ENCODE measurements around the gene COPG2.
"Not testable (repeated sequence)": the region's sequence is repeated elsewhere in the genome, so short reads cannot be mapped to it uniquely, and the experiment has no call there.

The COPG2 gene

GRCh38 chr7:130559184-130559583, 109.4 kb downstream of the COPG2 start:
- DNase-seq = no peak

DNA sequence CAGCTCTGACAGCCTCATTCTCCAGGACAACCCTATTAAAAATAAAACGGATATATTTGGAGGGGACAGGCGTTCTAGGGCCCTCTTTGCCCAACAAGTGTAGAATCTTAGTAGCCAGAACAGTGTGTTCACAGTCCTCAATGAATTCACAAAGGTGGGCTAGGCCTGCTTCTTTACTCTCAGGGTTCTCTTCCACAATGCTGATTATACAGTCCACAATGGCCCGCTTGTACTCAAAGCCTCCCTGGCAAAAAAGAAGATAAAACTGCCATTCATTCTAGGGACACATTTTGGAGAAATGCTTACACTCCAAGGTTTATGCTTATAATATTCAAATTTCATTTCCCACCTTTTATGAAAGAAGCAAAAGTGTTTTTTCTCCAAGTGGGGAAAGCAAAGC, 114.1 kb downstream of the COPG2 start:
- no peak for DNase-seq

DNA sequence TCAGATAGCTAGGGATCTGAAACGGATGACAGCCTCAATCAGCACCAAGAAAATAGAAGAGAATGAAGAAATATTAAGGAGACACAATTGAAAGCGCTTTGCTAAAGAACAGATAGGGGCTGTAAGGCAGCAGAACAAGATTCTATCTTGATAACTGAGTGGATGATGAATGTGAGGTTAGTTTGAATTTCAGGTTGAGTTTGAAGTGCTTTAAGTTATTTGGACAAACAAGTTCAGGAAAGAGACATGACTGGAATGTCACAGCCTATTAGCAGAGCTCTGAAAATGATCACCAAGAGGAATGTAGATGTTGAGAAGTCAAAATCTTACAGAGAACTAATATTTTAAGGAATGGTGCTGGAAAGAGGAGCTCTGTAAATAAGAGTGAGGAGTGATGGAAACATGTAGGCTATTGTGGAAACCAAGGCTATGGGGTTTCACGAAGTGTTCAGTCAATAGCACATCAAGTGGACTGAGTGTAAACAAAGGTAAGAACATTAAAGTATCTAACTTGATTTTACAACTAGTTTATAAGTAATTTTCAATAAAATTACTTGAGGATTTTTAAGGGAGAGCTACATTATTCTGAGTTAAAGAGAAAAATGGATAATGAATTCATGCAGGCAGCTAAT, 115.0 kb downstream of the COPG2 start:
- no peak for DNase-seq

DNA sequence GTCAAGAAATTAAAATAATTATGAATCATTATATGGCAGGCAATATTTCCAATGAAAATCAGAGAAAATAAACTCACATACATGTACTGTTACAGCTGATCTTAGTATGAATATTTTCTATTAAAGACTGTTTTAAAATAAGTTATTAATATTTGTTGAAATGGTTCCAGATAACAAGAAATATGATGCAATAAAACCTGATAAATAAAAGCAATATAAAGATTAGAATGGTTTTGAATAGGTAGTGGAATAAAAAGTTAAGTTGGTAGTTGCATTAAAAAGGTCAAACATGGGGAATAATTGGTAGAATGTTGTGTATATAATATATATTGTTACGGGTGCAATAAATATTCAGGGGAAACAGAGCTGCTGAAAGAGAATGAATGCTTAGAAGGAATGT, 124.2 kb downstream of the COPG2 start:
- DNase-seq = no peak

- DNase-seq = no peak
These were observed 125.0 kb downstream of the COPG2 start for GRCh38 chr7:130543487-130544010.

GRCh38 chr7:130542297-130542696, 126.3 kb downstream of the COPG2 start:
- not testable (repeated sequence) for DNase-seq

DNA sequence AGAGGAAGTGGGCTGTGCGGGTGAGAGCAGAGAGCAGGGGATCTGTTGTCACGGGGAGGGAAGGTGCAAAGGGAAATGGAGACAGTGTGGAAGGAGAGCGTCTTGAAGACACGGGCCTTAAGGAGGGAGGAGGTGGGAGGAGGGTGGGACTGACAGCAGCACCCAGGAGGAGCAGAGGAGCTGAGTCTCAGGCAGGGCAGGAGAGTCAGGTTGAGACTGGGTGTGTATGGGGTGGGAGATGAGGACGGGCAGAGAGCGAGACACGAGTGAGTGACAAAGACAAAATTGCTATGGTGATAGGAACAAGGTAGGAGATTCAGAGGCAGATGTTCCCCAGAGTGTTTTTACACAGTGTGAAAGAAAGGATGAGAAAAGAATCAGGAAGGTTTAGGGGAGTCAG, 127.3 kb downstream of the COPG2 start:
- DNase-seq = not testable (repeated sequence)

- not testable (repeated sequence) for DNase-seq
These were observed 130.7 kb downstream of the COPG2 start for GRCh38 chr7:130537894-130538293.

DNA sequence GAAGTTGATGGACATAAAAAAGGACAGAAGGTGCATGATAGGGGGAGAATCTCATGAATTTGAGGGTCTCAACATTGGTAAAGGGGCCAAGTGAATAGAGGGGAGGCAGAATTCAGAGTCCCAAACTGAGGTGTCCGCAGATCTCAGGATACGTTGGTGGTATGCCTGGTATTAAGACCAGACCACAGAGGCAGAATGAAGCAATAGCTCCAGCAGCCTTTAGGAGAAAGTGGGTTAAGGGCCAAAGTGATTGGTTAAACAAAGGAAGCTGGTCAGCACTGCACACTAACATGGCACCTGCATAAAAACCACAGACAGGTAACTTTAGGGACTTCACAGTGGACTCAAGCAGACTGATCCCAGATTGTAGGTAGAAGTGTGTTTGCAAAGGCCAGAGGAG, 139.1 kb downstream of the COPG2 start:
- no peak for DNase-seq

- not testable (repeated sequence) for DNase-seq
These were observed 140.7 kb downstream of the COPG2 start for GRCh38 chr7:130527752-130528355.

- DNase-seq = no peak
These were observed 143.9 kb downstream of the COPG2 start for GRCh38 chr7:130524628-130525027.

DNA sequence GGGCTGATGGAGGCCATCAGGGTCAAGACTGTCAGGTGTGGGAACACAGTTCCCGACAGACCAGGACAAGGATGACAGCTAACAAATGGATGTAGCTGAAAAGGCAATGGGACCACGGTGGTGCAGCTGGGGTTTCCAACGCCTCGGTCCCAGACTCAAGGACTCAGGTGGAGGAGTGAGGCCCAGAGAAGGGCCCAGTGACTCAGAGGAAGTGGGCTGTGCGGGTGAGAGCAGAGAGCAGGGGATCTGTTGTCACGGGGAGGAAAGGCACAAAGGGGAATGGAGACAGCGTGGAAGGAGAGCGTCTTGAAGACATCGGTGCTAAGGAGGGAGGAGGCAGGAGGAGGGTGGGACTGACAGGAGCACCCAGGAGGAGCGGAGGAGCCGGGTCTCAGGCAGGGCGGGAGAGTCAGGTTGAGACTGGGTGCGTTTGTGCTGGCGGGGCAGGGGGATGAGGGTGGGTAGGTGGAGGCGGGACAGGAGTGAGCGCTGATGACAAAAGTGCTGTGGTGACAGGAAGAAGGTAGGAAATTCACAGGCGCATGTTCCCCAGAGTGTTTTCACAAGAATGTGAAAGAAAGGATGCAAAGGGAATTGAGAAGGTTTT, 144.9 kb downstream of the COPG2 start:
- DNase-seq = not testable (repeated sequence)

DNA sequence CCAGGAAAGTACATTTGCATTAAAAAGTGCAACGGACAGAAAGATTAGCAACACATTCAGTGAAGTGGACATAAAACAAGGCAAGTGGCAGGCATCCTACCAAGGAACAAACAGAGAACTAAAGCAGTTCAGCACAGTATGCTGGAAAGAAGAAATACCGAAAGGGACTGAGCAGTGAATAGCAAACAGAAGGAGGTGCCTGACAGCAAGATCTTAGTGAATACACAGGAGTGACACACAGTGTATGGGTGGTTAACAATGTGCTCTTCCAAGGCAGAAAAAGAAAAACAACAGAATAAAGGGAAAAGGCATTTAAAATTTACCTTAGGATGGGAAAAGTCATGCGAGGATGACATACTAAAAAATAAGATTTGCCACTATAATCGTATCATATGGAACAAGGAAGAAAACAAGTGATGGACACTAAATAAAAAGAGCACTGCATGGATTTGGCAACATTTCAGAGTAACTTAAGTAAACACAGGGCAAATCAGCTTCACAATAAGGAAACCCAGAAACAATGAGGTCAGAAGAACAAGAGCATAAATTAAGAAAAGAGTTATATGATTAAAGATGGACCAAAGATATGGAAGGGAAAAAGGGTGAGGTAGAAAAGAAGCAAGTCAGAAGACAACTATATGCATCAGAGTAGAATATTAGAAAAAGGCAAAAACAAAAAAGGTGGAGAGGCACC, 147.1 kb downstream of the COPG2 start:
- no peak for DNase-seq

DNA sequence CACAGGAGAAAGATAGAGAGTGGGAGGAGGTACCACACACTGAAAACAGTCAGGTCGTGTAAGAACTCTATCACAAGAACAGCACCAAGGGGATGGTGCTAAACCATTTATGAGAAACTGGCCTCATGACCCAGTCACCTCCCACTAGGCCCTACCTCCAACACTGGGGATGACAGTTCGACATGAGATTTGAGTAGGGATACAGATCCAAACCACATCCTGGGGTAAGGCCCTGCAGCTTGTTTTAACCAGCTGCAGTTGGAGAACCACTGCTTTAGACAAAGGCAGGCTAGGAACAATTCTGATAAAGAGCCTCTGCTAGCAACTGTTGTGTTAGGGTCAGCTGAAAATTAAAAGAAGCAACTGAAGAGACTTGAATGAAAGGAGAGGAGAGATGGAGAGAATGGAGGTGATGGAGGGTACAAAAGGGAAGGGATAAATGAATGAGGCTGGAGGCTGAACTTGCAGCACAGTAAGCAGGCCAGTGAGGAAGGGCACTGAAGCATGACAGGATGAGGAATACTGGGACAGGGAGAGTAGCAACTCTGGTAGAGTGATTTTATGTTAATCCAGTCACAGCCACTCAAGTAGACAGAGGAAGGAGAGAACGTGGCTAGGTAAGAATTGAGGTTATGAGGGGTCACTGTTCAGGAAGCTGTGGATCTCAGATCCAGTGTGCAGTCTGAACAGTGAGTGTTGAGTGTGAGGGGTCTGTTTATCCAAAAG, 153.1 kb downstream of the COPG2 start:
- no peak for DNase-seq

DNA sequence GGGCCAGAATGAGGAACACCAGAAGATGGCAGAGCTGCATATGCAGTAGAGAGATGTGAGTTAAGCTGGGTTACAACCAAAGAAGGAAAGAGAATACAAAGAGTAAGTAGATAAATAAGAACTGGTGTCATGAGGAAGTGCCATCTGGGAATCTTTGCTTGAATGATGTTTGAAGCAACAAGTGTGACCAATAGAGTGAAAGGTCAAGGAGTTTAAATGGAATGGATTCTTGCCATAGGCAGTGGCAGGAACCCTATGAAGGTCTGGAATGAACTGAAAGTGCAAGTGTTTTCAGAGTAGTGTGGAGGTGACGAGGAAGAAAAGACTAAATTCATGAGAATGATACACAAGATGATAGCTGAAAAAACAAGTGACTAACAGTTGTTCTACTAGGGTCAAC, 155.1 kb downstream of the COPG2 start:
- no peak for DNase-seq

GRCh38 chr7:130512038-130512437, 156.5 kb downstream of the COPG2 start:
- not testable (repeated sequence) for DNase-seq

- no peak for DNase-seq
These were observed 162.2 kb downstream of the COPG2 start for GRCh38 chr7:130506358-130506757.

GRCh38 chr7:130505753-130506152, 162.8 kb downstream of the COPG2 start:
- no peak for DNase-seq

DNA sequence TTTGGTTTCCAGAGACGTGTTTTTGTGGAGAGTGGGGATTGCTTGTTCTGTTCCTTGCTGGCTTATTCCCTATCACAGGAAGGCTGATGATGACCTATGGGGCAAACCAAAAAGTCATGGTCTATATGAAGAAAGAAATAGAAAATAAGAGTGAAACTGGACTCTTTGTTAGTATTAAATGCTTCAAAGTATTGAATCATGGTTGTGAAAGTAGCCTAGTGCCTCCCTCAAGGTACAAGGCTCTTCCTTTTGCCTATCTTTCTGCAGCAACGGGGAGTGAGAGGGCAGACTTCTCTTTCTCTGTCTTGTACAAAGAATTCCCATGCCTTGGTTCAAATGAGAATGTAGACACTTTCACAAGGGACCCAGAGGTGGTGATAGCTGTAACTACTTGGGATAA, 167.6 kb downstream of the COPG2 start:
- no peak for DNase-seq

- DNase-seq = no peak
These were observed 168.1 kb downstream of the COPG2 start for GRCh38 chr7:130500463-130500862.

DNA sequence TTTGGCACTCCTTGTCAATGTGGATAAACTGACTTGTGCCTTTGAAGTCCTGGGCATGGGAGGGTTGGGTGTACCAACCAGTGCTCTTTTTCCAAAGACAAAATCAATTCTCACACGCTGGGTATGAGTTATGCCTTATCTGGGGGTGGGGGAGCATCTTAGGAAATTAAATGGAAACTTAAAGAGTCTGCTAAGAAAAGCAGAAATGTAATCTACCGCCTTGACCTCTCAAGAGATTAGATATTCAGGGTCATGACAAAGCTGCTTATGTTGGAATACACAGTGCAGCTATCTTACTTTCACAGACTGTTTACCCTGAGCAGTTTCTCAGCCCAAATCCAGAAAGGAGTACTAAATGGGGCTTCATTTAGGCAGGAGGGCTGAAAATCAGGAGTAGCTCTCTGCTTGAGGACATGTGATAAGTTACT, 174.1 kb downstream of the COPG2 start:
- DNase-seq = no peak

DNA sequence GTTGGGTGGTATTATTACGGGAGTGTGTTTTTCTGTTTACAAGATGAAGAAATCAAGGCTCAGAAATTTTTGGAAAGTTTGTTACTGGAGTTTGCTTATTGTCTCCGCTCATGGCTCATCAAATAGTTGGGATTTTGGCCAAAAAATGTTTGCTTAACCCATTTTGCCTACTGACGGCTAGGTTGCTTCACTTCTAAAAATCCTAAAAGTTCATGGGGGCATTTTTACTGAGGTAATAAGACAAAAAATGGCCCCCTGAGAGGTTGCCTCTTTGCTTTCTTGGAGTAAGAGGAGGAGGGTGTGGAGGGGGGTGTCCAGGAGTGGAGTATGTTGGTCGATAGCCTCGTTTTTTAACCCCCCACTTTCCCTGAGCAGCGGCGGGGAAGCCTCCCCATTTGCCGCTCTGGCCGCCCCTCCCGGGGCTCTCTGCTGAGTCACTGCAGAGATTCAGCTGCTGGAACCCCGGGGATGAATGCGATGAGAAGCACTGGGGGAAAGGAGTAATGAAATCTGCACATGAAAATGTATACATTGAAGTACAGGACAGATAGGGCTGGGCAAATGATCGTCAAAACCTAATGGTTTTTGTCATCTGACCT, 175.2 kb downstream of the COPG2 start:
- no peak for DNase-seq
